IMR-90 (cell line): ENCODE data around the gene MTURN. TPM values are rescaled to one million over a fixed set of nuclear protein-coding genes. Genes with fewer than 3 reads are reported as not detected.

Source experiments
- ATAC-seq: fragments of 200-7000 bp; cut with Tn5 transposase; 2 replicates; pipeline ENCODE4 v1.9.1; 2020; ENCODE audit warnings: low read depth, mild to moderate bottlenecking, moderate library complexity
- BruUV-seq: library from RNA; stranded (reverse); fragments of 400-500 nt; replicated peaks from 2 replicates; lab custom pipeline; 2021; lab: Mats Ljungman, UMichigan
- CTCF ChIA-PET: fragments of 300-600 bp; formaldehyde crosslinking; extraction: SDS; loops from one replicate; lab custom pipeline; 2021; ENCODE audit warnings: antibody characterized with exemption; lab: Yijun Ruan, JAX
- POLR2A ChIA-PET: fragments of 300-600 bp; sonication (Branson Sonifier 250); formaldehyde crosslinking; loops from one replicate; lab custom pipeline; 2022; ENCODE audit warnings: antibody characterized with exemption; ENCODE audit not compliant: unreplicated experiment; lab: Charles Lee
- DNase-seq: peaks from one replicate; pipeline ENCODE4 v3.0.0; 2013
- H2AFZ ChIP-seq: replicated peaks from 2 replicates; pipeline ENCODE3; 2013; ENCODE audit warnings: low read length, mild to moderate bottlenecking; ENCODE audit not compliant: poor library complexity
- H2AK5ac ChIP-seq: 2 replicates; pipeline ENCODE4 v1.6.1; 2013; ENCODE audit warnings: low read depth, low read length, inconsistent platforms
- H2AK9ac ChIP-seq: replicated peaks from 2 replicates; pipeline ENCODE3; 2013; ENCODE audit warnings: mild to moderate bottlenecking, low read depth, low read length, moderate library complexity; ENCODE audit not compliant: poor library complexity
- H2BK120ac ChIP-seq: 2 replicates; pipeline ENCODE4 v1.6.1; 2013; ENCODE audit warnings: low read depth, low read length, inconsistent platforms
- H2BK15ac ChIP-seq: 3 replicates; pipeline ENCODE4 v1.6.1; 2013; ENCODE audit warnings: low read depth, low read length, inconsistent platforms
- H2BK20ac ChIP-seq: 2 replicates; pipeline ENCODE4 v1.6.1; 2013; ENCODE audit warnings: low read depth, mild to moderate bottlenecking, inconsistent platforms, low read length, moderate library complexity
- H2BK5ac ChIP-seq: 2 replicates; pipeline ENCODE4 v1.6.1; 2013; ENCODE audit warnings: mild to moderate bottlenecking, low read depth, low read length, inconsistent platforms; ENCODE audit not compliant: poor library complexity, severe bottlenecking
- H3K14ac ChIP-seq: replicated peaks from 2 replicates; pipeline ENCODE4 v1.6.1; 2013; ENCODE audit warnings: low read depth, low read length, inconsistent platforms
- H3K18ac ChIP-seq: 2 replicates; pipeline ENCODE4 v1.6.1; 2013; ENCODE audit warnings: low read depth, low read length, control low read depth
- H3K23ac ChIP-seq: 2 replicates; pipeline ENCODE4 v1.6.1; 2013; ENCODE audit warnings: low read depth, low read length, inconsistent platforms
- H3K27ac ChIP-seq: 2 replicates; pipeline ENCODE4 v1.5.1; 2013; ENCODE audit warnings: mild to moderate bottlenecking, control low read depth, low read length; ENCODE audit not compliant: insufficient read depth
- H3K27me3 ChIP-seq: 2 replicates; pipeline ENCODE4 v1.6.1; 2013; ENCODE audit warnings: low read length; ENCODE audit not compliant: control insufficient read depth, insufficient read depth
- H3K36me3 ChIP-seq: 2 replicates; pipeline ENCODE4 v1.6.1; 2013; ENCODE audit warnings: low read length, mixed read lengths; ENCODE audit not compliant: control insufficient read depth, insufficient read depth
- H3K4ac ChIP-seq: 2 replicates; pipeline ENCODE4 v1.6.1; 2013; ENCODE audit warnings: low read depth, low read length, inconsistent platforms
- H3K4me1 ChIP-seq: 2 replicates; pipeline ENCODE4 v1.6.1; 2013; ENCODE audit warnings: low read length, mixed read lengths; ENCODE audit not compliant: control insufficient read depth, insufficient read depth
- H3K4me2 ChIP-seq: 2 replicates; pipeline ENCODE4 v1.6.1; 2013; ENCODE audit warnings: low read depth, mild to moderate bottlenecking, control low read depth, low read length, moderate library complexity
- H3K4me3 ChIP-seq: 2 replicates; pipeline ENCODE4 v1.5.1; 2013; ENCODE audit warnings: low read depth, mild to moderate bottlenecking, control low read depth, low read length, moderate library complexity; ENCODE audit not compliant: insufficient read depth
- H3K56ac ChIP-seq: 2 replicates; pipeline ENCODE4 v1.6.1; 2013; ENCODE audit warnings: low read length, inconsistent platforms; ENCODE audit not compliant: insufficient read depth; ENCODE audit errors: extremely low read depth
- H3K79me1 ChIP-seq, 2 experiments: 2 replicates each; pipeline ENCODE4 v1.6.1; 2013; ENCODE audit warnings: low read length in 2 of 2, inconsistent platforms in 1 of 2, low read depth in 1 of 2
- H3K9ac ChIP-seq: 2 replicates; pipeline ENCODE4 v1.6.1; 2013; ENCODE audit warnings: low read depth, low read length, control low read depth
- H3K9me1 ChIP-seq: 2 replicates; pipeline ENCODE4 v1.6.1; 2013; ENCODE audit warnings: low read length, inconsistent platforms; ENCODE audit not compliant: insufficient read depth
- H3K9me3 ChIP-seq: 2 replicates; pipeline ENCODE4 v1.6.1; 2013; ENCODE audit warnings: low read length; ENCODE audit not compliant: control insufficient read depth, insufficient read depth
- H4K20me1 ChIP-seq: 2 replicates; pipeline ENCODE4 v1.6.1; 2013; ENCODE audit warnings: low read length, inconsistent platforms; ENCODE audit not compliant: insufficient read depth
- H4K5ac ChIP-seq: 2 replicates; pipeline ENCODE4 v1.6.1; 2013; ENCODE audit warnings: mild to moderate bottlenecking, low read depth, low read length, control low read depth
- H4K8ac ChIP-seq, 2 experiments: 2 replicates each; pipeline ENCODE4 v1.6.1; 2013; ENCODE audit warnings: low read depth in 2 of 2, low read length in 2 of 2, control low read depth in 1 of 2, inconsistent platforms in 1 of 2
- H4K91ac ChIP-seq: 2 replicates; pipeline ENCODE4 v1.6.1; 2013; ENCODE audit warnings: low read depth, low read length, inconsistent platforms; ENCODE audit not compliant: insufficient read depth
- MAZ ChIP-seq: IDR thresholded peaks from 2 replicates; pipeline ENCODE4 v1.6.1; 2012; ENCODE audit warnings: low read depth, mild to moderate bottlenecking, low read length, improper control_type of control experiment, moderate library complexity, borderline replicate concordance
- NFE2L2 ChIP-seq: fragments of 150-350 bp; IDR thresholded peaks from 2 replicates; pipeline ENCODE4 v1.6.1; 2016; ENCODE audit warnings: low read depth, mild to moderate bottlenecking, low read length
- POLR2A ChIP-seq: IDR thresholded peaks from 2 replicates; pipeline ENCODE4 v1.6.1; 2012; ENCODE audit warnings: mild to moderate bottlenecking, low read depth, low read length
- RCOR1 ChIP-seq: IDR thresholded peaks from 2 replicates; pipeline ENCODE4 v1.6.1; 2012; ENCODE audit warnings: mild to moderate bottlenecking, low read length, improper control_type of control experiment; ENCODE audit not compliant: insufficient replicate concordance
- WGBS, 2 experiments: methylation state at CpG; one replicate each; pipeline versions ENCODE4 v1.1.5 to v1.1.7; 2013; ENCODE audit warnings: missing lambda C conversion rate in 2 of 2; ENCODE audit not compliant: insufficient read length in 1 of 2; ENCODE audit errors: extremely low coverage in 2 of 2; 5-methylcytosine and 5-hydroxymethylcytosine counted together
- dilution Hi-C: fragments of 300-500 bp; cut with HindIII; formaldehyde crosslinking; loops from one replicate; pipeline ENCODE4 v1.14.3; 2018; ENCODE audit warnings: low sequenced_read_pairs; ENCODE audit not compliant: unreplicated experiment
- in situ Hi-C: fragments of 300-500 bp; cut with MboI; formaldehyde crosslinking; loops from 3 replicates; pipeline ENCODE4 v1.14.3; 2019; ENCODE audit warnings: low sequenced_read_pairs, inconsistent platforms, mixed read lengths
- intact Hi-C: fragments of 100-400 bp; cut with micrococcal nuclease; formaldehyde crosslinking; loops from 2 replicates; pipeline ENCODE4 v1.10.0; 2022
- polyA plus RNA-seq, 3 experiments: library from polyadenylated mRNA; depleted of rRNA; stranded (reverse); fragments of >200 nt; gene quantifications; 2 replicates each; pipeline ENCODE4 v1.2.3, GENCODE V29; 2012; ENCODE audit warnings: low replicate concordance in 1 of 3
- total RNA-seq: library from RNA; depleted of rRNA; stranded (reverse); fragments of >200 nt; gene quantifications from 2 replicates; pipeline ENCODE4 v1.2.3, GENCODE V29; 2012

The MTURN gene
- total and polyA plus RNA-seq, 2 of the 4 experiments (the other 2 are of a cell fraction), result 2.8 to 5.6 TPM

GRCh38 chr7:30191809-30192208, 57.0 kb downstream of the MTURN start:
- H3K4me1 ChIP-seq, result no peaks in the 10 kb centered on the region
- no peak overlapping the region for H3K4ac ChIP-seq
- no peak overlapping the region for H3K27ac ChIP-seq
- no peak overlapping the region for H2BK5ac ChIP-seq
- no peaks in the 10 kb centered on the region for H3K79me1 ChIP-seq
- H3K27me3 ChIP-seq, result no peaks in the 10 kb centered on the region
- intact Hi-C loops, result no loop called here
- H2BK120ac ChIP-seq, result no peak overlapping the region
- H3K9me1 ChIP-seq, result no peaks in the 10 kb centered on the region
- no peak overlapping the region for H3K9ac ChIP-seq
- no peak overlapping the region for H3K18ac ChIP-seq
- no peak overlapping the region for H4K8ac ChIP-seq
- in situ Hi-C loops, result no loop called here
- no peak for DNase-seq
- H3K23ac ChIP-seq, result no peak overlapping the region
- POLR2A ChIA-PET, result no interaction called here
- no peak overlapping the region for H3K56ac ChIP-seq
- TF ChIP-seq MAZ (no peak), POLR2A (no peak), NFE2L2 (no peak), RCOR1 (no peak)
- H3K9me3 ChIP-seq, result peaks cover 11% of the 10 kb centered on the region
- no peak overlapping the region for H3K4me2 ChIP-seq
- no peak overlapping the region for H2AFZ ChIP-seq
- H2BK20ac ChIP-seq, result no peak overlapping the region
- no peak overlapping the region for H2BK15ac ChIP-seq
- H3K36me3 ChIP-seq, result no peaks in the 10 kb centered on the region
- WGBS, 2 experiments, result no CpG with 5 or more reads among the region's 4 CpGs
- no peak overlapping the region for H3K14ac ChIP-seq
- no peak overlapping the region for H2AK5ac ChIP-seq
- no peak overlapping the region for H3K4me3 ChIP-seq
- no peak overlapping the region for H2AK9ac ChIP-seq
- H4K5ac ChIP-seq, result no peak overlapping the region
- CTCF ChIA-PET, result no interaction called here
- dilution Hi-C loops, result no loop called here
- BruUV-seq, result no TSS peak
- ATAC-seq, result no peak
- no peak overlapping the region for H4K91ac ChIP-seq
- no peaks in the 10 kb centered on the region for H4K20me1 ChIP-seq
